PC-3 (cell line): Measurements from ENCODE around the gene ZNF768. TPM values are rescaled to one million over a fixed set of nuclear protein-coding genes. Genes with fewer than 3 reads are reported as not detected.

ENCODE experiments used
- ATAC-seq: fragments of 200-7000 bp; cut with Tn5 transposase; 2 replicates; pipeline ENCODE4 v1.9.1; 2020; ENCODE audit warnings: mild to moderate bottlenecking, moderate library complexity
- BruUV-seq: library from RNA; stranded (reverse); fragments of 400-500 nt; replicated peaks from 2 replicates; lab custom pipeline; 2021; lab: Mats Ljungman, UMichigan
- CTCF ChIA-PET: fragments of 300-600 bp; sonication (Branson Sonifier 250); formaldehyde crosslinking; loops from one replicate; lab custom pipeline; 2022; ENCODE audit warnings: antibody characterized with exemption; lab: Charles Lee
- POLR2A ChIA-PET: fragments of 300-600 bp; sonication (Branson Sonifier 250); formaldehyde crosslinking; loops from one replicate; lab custom pipeline; 2022; ENCODE audit warnings: antibody characterized with exemption; ENCODE audit not compliant: unreplicated experiment; lab: Charles Lee
- DNase-seq: peaks from one replicate; pipeline ENCODE4 v3.0.0-alpha.2; 2015
- H2AFZ ChIP-seq: fragments of 300-600 bp; sonication (generic); 2 replicates; pipeline ENCODE4 v1.6.0; 2016; ENCODE audit warnings: antibody characterized with exemption, low read length
- H3F3A ChIP-seq: fragments of 300-600 bp; sonication (generic); one replicate; pipeline ENCODE4 v1.6.0; 2017; ENCODE audit warnings: antibody characterized with exemption, low read length, control low read depth, mild to moderate bottlenecking; ENCODE audit not compliant: unreplicated experiment
- H3K27ac ChIP-seq: fragments of 300-600 bp; sonication (generic); 2 replicates; pipeline ENCODE4 v1.5.1; 2016; ENCODE audit warnings: mild to moderate bottlenecking, low read length
- H3K27me3 ChIP-seq: fragments of 300-600 bp; sonication (generic); 2 replicates; pipeline ENCODE4 v1.6.1; 2016; ENCODE audit warnings: low read length, mixed read lengths
- H3K36me3 ChIP-seq: fragments of 300-600 bp; sonication (generic); 2 replicates; pipeline ENCODE4 v1.6.1; 2016; ENCODE audit warnings: low read depth, mixed run types, low read length, mixed read lengths
- H3K4me1 ChIP-seq: fragments of 300-600 bp; sonication (generic); 2 replicates; pipeline ENCODE4 v1.5.1; 2016; ENCODE audit warnings: low read length; ENCODE audit not compliant: insufficient read depth
- H3K4me2 ChIP-seq: fragments of 300-600 bp; sonication (generic); 2 replicates; pipeline ENCODE4 v1.6.0; 2016; ENCODE audit warnings: low read length
- H3K4me3 ChIP-seq: fragments of 300-600 bp; sonication (generic); 2 replicates; pipeline ENCODE4 v1.5.1; 2016; ENCODE audit warnings: mild to moderate bottlenecking, low read length, mixed read lengths
- H3K79me2 ChIP-seq: fragments of 300-600 bp; sonication (generic); 2 replicates; pipeline ENCODE4 v1.6.1; 2017; ENCODE audit warnings: low read length, mixed read lengths
- H3K9ac ChIP-seq: fragments of 300-600 bp; sonication (generic); 2 replicates; pipeline ENCODE4 v1.6.0; 2016; ENCODE audit warnings: mild to moderate bottlenecking, low read length
- H3K9me2 ChIP-seq: fragments of 300-600 bp; sonication (generic); replicated peaks from 2 replicates; pipeline ENCODE4 v1.6.1; 2016; ENCODE audit warnings: mixed run types, low read length, mixed read lengths
- H3K9me3 ChIP-seq: fragments of 300-600 bp; sonication (generic); 2 replicates; pipeline ENCODE4 v1.6.1; 2016; ENCODE audit warnings: low read length, mixed read lengths
- H4K20me1 ChIP-seq: fragments of 300-600 bp; sonication (generic); 2 replicates; pipeline ENCODE4 v1.6.1; 2016; ENCODE audit warnings: low read length, mixed read lengths
- EZH2 ChIP-seq: fragments of 300-600 bp; sonication (generic); IDR thresholded peaks from one replicate; pipeline ENCODE4 v1.6.1; 2017; ENCODE audit warnings: antibody characterized with exemption, mild to moderate bottlenecking, low read length; ENCODE audit not compliant: unreplicated experiment
- EZH2phosphoT487 ChIP-seq: fragments of 300-600 bp; sonication (generic); IDR thresholded peaks from 2 replicates; pipeline ENCODE4 v1.6.1; 2018; ENCODE audit warnings: mild to moderate bottlenecking, antibody characterized with exemption, low read length, borderline replicate concordance
- intact Hi-C: fragments of 100-400 bp; cut with micrococcal nuclease; formaldehyde crosslinking; loops from 2 replicates; pipeline ENCODE4 v1.9.0; 2023
- total RNA-seq: library from RNA; depleted of rRNA; stranded (reverse); fragments of >200 nt; gene quantifications from 2 replicates; pipeline ENCODE4 v1.2.3, GENCODE V29; 2014
- TF ChIP-seq, protein P1 (sequence below): fragments of 300-600 bp; sonication (generic); conservative IDR thresholded peaks from 2 replicates; pipeline ENCODE4 v1.5.1; 2017; ENCODE audit warnings: antibody characterized with exemption, low read depth, mild to moderate bottlenecking, low read length

Gene ZNF768
- total RNA-seq, 1 experiment from 2014 or later = 31.2 TPM

- POLR2A ChIA-PET = interaction anchor here (0.6 kb wide), 2 partner anchors 25 to 114 kb away, joined by 3 to 11 read pairs; no protein-coding TSS in a partner anchor
Measured at GRCh38 chr16:30551781-30552180, 25.4 kb upstream of the ZNF768 start.

GRCh38 chr16:30548416-30549253 is 22.3 kb upstream of the ZNF768 start:
- Histone ChIP-seq H3F3A (no peaks in the 10 kb centered on the region), H4K20me1 (no peaks in the 10 kb centered on the region), H3K4me3 (no peak overlapping the region), H3K9me3 (no peaks in the 10 kb centered on the region), H3K9ac (no peak overlapping the region), H2AFZ (no peak overlapping the region), H3K4me1 (no peaks in the 10 kb centered on the region), H3K27ac (no peak overlapping the region), H3K79me2 (no peaks in the 10 kb centered on the region), H3K4me2 (no peak overlapping the region), H3K27me3 (no peaks in the 10 kb centered on the region), H3K36me3 (no peaks in the 10 kb centered on the region), H3K9me2 (no peaks in the 10 kb centered on the region)
- BruUV-seq = no TSS peak
- DNase-seq (no peak), ATAC-seq (no peak)
- ChIA-PET POLR2A (no interaction called here), CTCF (no interaction called here)
- intact Hi-C loops = no loop called here
- TF ChIP-seq EZH2 (no peak), EZH2phosphoT487 (no peak)
- TF ChIP-seq, protein P1, sequence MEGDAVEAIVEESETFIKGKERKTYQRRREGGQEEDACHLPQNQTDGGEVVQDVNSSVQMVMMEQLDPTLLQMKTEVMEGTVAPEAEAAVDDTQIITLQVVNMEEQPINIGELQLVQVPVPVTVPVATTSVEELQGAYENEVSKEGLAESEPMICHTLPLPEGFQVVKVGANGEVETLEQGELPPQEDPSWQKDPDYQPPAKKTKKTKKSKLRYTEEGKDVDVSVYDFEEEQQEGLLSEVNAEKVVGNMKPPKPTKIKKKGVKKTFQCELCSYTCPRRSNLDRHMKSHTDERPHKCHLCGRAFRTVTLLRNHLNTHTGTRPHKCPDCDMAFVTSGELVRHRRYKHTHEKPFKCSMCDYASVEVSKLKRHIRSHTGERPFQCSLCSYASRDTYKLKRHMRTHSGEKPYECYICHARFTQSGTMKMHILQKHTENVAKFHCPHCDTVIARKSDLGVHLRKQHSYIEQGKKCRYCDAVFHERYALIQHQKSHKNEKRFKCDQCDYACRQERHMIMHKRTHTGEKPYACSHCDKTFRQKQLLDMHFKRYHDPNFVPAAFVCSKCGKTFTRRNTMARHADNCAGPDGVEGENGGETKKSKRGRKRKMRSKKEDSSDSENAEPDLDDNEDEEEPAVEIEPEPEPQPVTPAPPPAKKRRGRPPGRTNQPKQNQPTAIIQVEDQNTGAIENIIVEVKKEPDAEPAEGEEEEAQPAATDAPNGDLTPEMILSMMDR = no peak

More at GRCh38 chr16:30551781-30552180, 25.4 kb upstream of the ZNF768 start:
- ATAC-seq (no peak), DNase-seq (no peak)
- H3K9me3 ChIP-seq = no peaks in the 10 kb centered on the region
- H3K4me1 ChIP-seq = peaks cover 3% of the 10 kb centered on the region; the same call in 1 of the 2 replicates
- H3K27ac ChIP-seq = no peak overlapping the region
- H3K9ac ChIP-seq = no peak overlapping the region
- no TSS peak for BruUV-seq
- TF ChIP-seq EZH2phosphoT487 (no peak), EZH2 (no peak)
- TF ChIP-seq, protein P1 = no peak
- H2AFZ ChIP-seq = no peak overlapping the region
- H3K9me2 ChIP-seq = no peaks in the 10 kb centered on the region
- peaks cover 17% of the 10 kb centered on the region for H3K79me2 ChIP-seq
- no peaks in the 10 kb centered on the region for H3K36me3 ChIP-seq
- H3K4me3 ChIP-seq = no peak overlapping the region
- CTCF ChIA-PET = no interaction called here
- H3F3A ChIP-seq = no peaks in the 10 kb centered on the region
- no peak overlapping the region for H3K4me2 ChIP-seq
- intact Hi-C loops = no loop called here
- no peaks in the 10 kb centered on the region for H4K20me1 ChIP-seq
- no peaks in the 10 kb centered on the region for H3K27me3 ChIP-seq

- no peak overlapping the region for H2AFZ ChIP-seq
- no peak for DNase-seq
- H4K20me1 ChIP-seq = no peaks in the 10 kb centered on the region
- H3F3A ChIP-seq = no peaks in the 10 kb centered on the region
- ATAC-seq = no peak
- H3K4me3 ChIP-seq = no peak overlapping the region
- no peak overlapping the region for H3K4me2 ChIP-seq
- H3K4me1 ChIP-seq = no peaks in the 10 kb centered on the region
- TF ChIP-seq EZH2phosphoT487 = no peak
- no peaks in the 10 kb centered on the region for H3K9me2 ChIP-seq
- H3K9me3 ChIP-seq = no peaks in the 10 kb centered on the region
- intact Hi-C loops = no loop called here
- no peaks in the 10 kb centered on the region for H3K79me2 ChIP-seq
- CTCF ChIA-PET = no interaction called here
- no peak overlapping the region for H3K9ac ChIP-seq
- no peaks in the 10 kb centered on the region for H3K36me3 ChIP-seq
- no peak overlapping the region for H3K27ac ChIP-seq
- H3K27me3 ChIP-seq = no peaks in the 10 kb centered on the region
- POLR2A ChIA-PET = no interaction called here
- BruUV-seq = no TSS peak
Measured at GRCh38 chr16:30546115-30546514, 19.7 kb upstream of the ZNF768 start.
